Neuronal stem cell (in vitro differentiated cells): ENCODE data around the gene NHEJ1.

Experiments used
- DNase-seq: peaks from one replicate; pipeline ENCODE4 v3.0.0-alpha.2; 2013; ENCODE audit warnings: low spot score
- H2AFZ ChIP-seq: one replicate; pipeline ENCODE4 v1.6.1; 2013; ENCODE audit warnings: mild to moderate bottlenecking, low read length, inconsistent platforms
- H2AK5ac ChIP-seq: 2 replicates; pipeline ENCODE4 v1.6.1; 2013; ENCODE audit warnings: low read depth, mild to moderate bottlenecking, inconsistent platforms, low read length, moderate library complexity, mixed read lengths
- H2BK120ac ChIP-seq: 2 replicates; pipeline ENCODE4 v1.6.1; 2013; ENCODE audit warnings: low read depth, mild to moderate bottlenecking, inconsistent platforms, low read length, moderate library complexity, mixed read lengths
- H2BK12ac ChIP-seq: one replicate; pipeline ENCODE4 v1.6.1; 2013; ENCODE audit warnings: low read length, inconsistent platforms
- H2BK15ac ChIP-seq: 2 replicates; pipeline ENCODE4 v1.6.1; 2013; ENCODE audit warnings: mild to moderate bottlenecking, low read length, inconsistent platforms, mixed read lengths
- H2BK5ac ChIP-seq: one replicate; pipeline ENCODE4 v1.6.1; 2013; ENCODE audit warnings: inconsistent platforms, mild to moderate bottlenecking, low read length, moderate library complexity
- H3K14ac ChIP-seq: one replicate; pipeline ENCODE4 v1.6.1; 2013; ENCODE audit warnings: low read length, inconsistent platforms
- H3K18ac ChIP-seq: 2 replicates; pipeline ENCODE4 v1.6.1; 2013; ENCODE audit warnings: low read length, inconsistent platforms
- H3K23ac ChIP-seq: 2 replicates; pipeline ENCODE4 v1.6.1; 2013; ENCODE audit warnings: low read depth, mild to moderate bottlenecking, mixed read lengths, low read length, inconsistent platforms; ENCODE audit not compliant: poor library complexity
- H3K27ac ChIP-seq: replicated peaks from 3 replicates; pipeline ENCODE4 v1.5.1; 2013; ENCODE audit warnings: low read length, inconsistent platforms
- H3K27me3 ChIP-seq, 3 experiments: 2 replicates each; pipeline ENCODE4 v1.6.1; 2013; ENCODE audit warnings: low read length in 3 of 3, mild to moderate bottlenecking in 2 of 3, inconsistent platforms in 1 of 3, low read depth in 1 of 3, mixed read lengths in 1 of 3, moderate library complexity in 1 of 3; ENCODE audit not compliant: control insufficient read depth in 3 of 3, insufficient read depth in 3 of 3
- H3K36me3 ChIP-seq, 2 donors: replicated peaks in 1 of 2; 2 replicates each; pipeline ENCODE4 v1.6.1; 2013; ENCODE audit warnings: low read length in 2 of 2; ENCODE audit not compliant: control insufficient read depth in 2 of 2, insufficient read depth in 2 of 2
- H3K4ac ChIP-seq: 2 replicates; pipeline ENCODE4 v1.6.1; 2013; ENCODE audit warnings: inconsistent platforms, mild to moderate bottlenecking, low read length, moderate library complexity
- H3K4me1 ChIP-seq, 2 donors: 1 replicate in 1 of 2; 2 replicates in 1 of 2; pipeline ENCODE4 v1.6.1; 2013; ENCODE audit warnings: low read length in 2 of 2, low read depth in 1 of 2; ENCODE audit not compliant: control insufficient read depth in 2 of 2, insufficient read depth in 1 of 2
- H3K4me2 ChIP-seq: one replicate; pipeline ENCODE4 v1.6.1; 2013; ENCODE audit warnings: mild to moderate bottlenecking, low read length, inconsistent platforms; ENCODE audit not compliant: insufficient read depth, poor library complexity, severe bottlenecking
- H3K4me3 ChIP-seq, 2 donors: 2 replicates each; pipeline ENCODE4 v1.5.1; 2013; ENCODE audit warnings: low read length in 2 of 2, mild to moderate bottlenecking in 2 of 2, inconsistent platforms in 1 of 2, moderate library complexity in 1 of 2
- H3K79me1 ChIP-seq: one replicate; pipeline ENCODE4 v1.6.1; 2013; ENCODE audit warnings: low read depth, mild to moderate bottlenecking, inconsistent platforms, low read length, moderate library complexity
- H3K9ac ChIP-seq: one replicate; pipeline ENCODE4 v1.6.1; 2013; ENCODE audit warnings: mild to moderate bottlenecking, low read depth, low read length, inconsistent platforms; ENCODE audit not compliant: poor library complexity
- H3K9me3 ChIP-seq, 2 donors: replicated peaks in 1 of 2; 2 replicates each; pipeline versions ENCODE3 to v1.6.1; 2013; ENCODE audit warnings: low read length in 2 of 2, mild to moderate bottlenecking in 2 of 2, inconsistent platforms in 1 of 2, low read depth in 1 of 2, mixed read lengths in 1 of 2, moderate library complexity in 1 of 2; ENCODE audit not compliant: control insufficient read depth in 2 of 2, insufficient read depth in 1 of 2
- H4K8ac ChIP-seq: one replicate; pipeline ENCODE4 v1.6.1; 2013; ENCODE audit warnings: low read depth, mild to moderate bottlenecking, inconsistent platforms, low read length, moderate library complexity
- H4K91ac ChIP-seq: one replicate; pipeline ENCODE4 v1.6.1; 2013; ENCODE audit warnings: low read length, low read depth, mild to moderate bottlenecking, inconsistent platforms; ENCODE audit not compliant: poor library complexity
- WGBS, 2 donors: extraction: QIAGEN DNeasy Blood & Tissue Kit; methylation state at CpG; one replicate each; pipeline ENCODE4 v1.1.7; 2013; ENCODE audit warnings: missing lambda C conversion rate in 2 of 2, mixed read lengths in 1 of 2; ENCODE audit not compliant: insufficient read length in 2 of 2, insufficient replicate concordance in 1 of 2; ENCODE audit errors: extremely low coverage in 2 of 2; 5-methylcytosine and 5-hydroxymethylcytosine counted together

NHEJ1 gene

GRCh38 chr2:219198974-219199373, 38.4 kb upstream of the NHEJ1 start:
- H3K4me1 ChIP-seq: peaks cover 0 to 2% of the 10 kb centered on the region in 2 donors
- H3K79me1 ChIP-seq: no peaks in the 10 kb centered on the region
- peaks cover 0 to 2% (median 0%) of the 10 kb centered on the region in 3 experiments for H3K27me3 ChIP-seq
- H3K9ac ChIP-seq: no peak overlapping the region
- H2BK5ac ChIP-seq: no peak overlapping the region
- no peak overlapping the region for H3K4me3 ChIP-seq
- WGBS, 2 donors: no CpG with 5 or more reads among the region's 5 CpGs
- H3K9me3 ChIP-seq: no peaks in the 10 kb centered on the region
- no peak overlapping the region for H3K18ac ChIP-seq
- peak overlapping the region; percentile 47 for H2AFZ ChIP-seq
- H4K91ac ChIP-seq: no peak overlapping the region
- no peak overlapping the region for H3K27ac ChIP-seq
- no peak overlapping the region for H3K14ac ChIP-seq
- no peak overlapping the region for H3K4me2 ChIP-seq
- no peak overlapping the region for H2BK12ac ChIP-seq
- no peak overlapping the region for H3K4ac ChIP-seq
- no peak overlapping the region for H2BK120ac ChIP-seq
- no peak overlapping the region for H4K8ac ChIP-seq
- no peak overlapping the region for H2AK5ac ChIP-seq
- DNase-seq: no peak
- H3K36me3 ChIP-seq: no peaks in the 10 kb centered on the region
- no peak overlapping the region for H3K23ac ChIP-seq
- no peak overlapping the region for H2BK15ac ChIP-seq

GRCh38 chr2:219197388-219197787, 36.8 kb upstream of the NHEJ1 start:
- no peak overlapping the region for H3K23ac ChIP-seq
- WGBS, 2 donors: no CpG with 5 or more reads among the region's 1 CpG
- H3K36me3 ChIP-seq: no peaks in the 10 kb centered on the region
- no peak overlapping the region for H2BK120ac ChIP-seq
- no peaks in the 10 kb centered on the region for H3K9me3 ChIP-seq
- no peak overlapping the region for H4K91ac ChIP-seq
- H3K9ac ChIP-seq: no peak overlapping the region
- H2BK12ac ChIP-seq: no peak overlapping the region
- no peaks in the 10 kb centered on the region for H3K79me1 ChIP-seq
- H2BK15ac ChIP-seq: no peak overlapping the region
- no peak for DNase-seq
- H3K27me3 ChIP-seq: peaks cover 0 to 2% (median 0%) of the 10 kb centered on the region in 3 experiments
- no peak overlapping the region for H3K4me3 ChIP-seq
- no peak overlapping the region for H3K27ac ChIP-seq
- H3K14ac ChIP-seq: no peak overlapping the region
- no peak overlapping the region for H4K8ac ChIP-seq
- no peak overlapping the region for H2AFZ ChIP-seq
- no peak overlapping the region for H3K4me2 ChIP-seq
- no peak overlapping the region for H3K18ac ChIP-seq
- H3K4me1 ChIP-seq: peaks cover 0 to 2% of the 10 kb centered on the region in 2 donors
- H3K4ac ChIP-seq: no peak overlapping the region
- H2BK5ac ChIP-seq: no peak overlapping the region
- H2AK5ac ChIP-seq: no peak overlapping the region

GRCh38 chr2:219186754-219187456, 26.3 kb upstream of the NHEJ1 start:
- WGBS, 2 donors: no CpG with 5 or more reads among the region's 7 CpGs
- no peak overlapping the region for H3K9ac ChIP-seq

GRCh38 chr2:219184121-219184520, 23.5 kb upstream of the NHEJ1 start:
- H3K4me1 ChIP-seq: no peaks in the 10 kb centered on the region
- no peak overlapping the region for H2BK5ac ChIP-seq
- WGBS, 2 donors: no CpG with 5 or more reads among the region's 2 CpGs
- no peak overlapping the region for H3K18ac ChIP-seq
- no peak overlapping the region for H4K91ac ChIP-seq
- no peak overlapping the region for H2BK15ac ChIP-seq
- no peak overlapping the region for H2BK120ac ChIP-seq
- H4K8ac ChIP-seq: no peak overlapping the region
- H3K79me1 ChIP-seq: no peaks in the 10 kb centered on the region
- H3K14ac ChIP-seq: no peak overlapping the region
- H2AFZ ChIP-seq: no peak overlapping the region
- peaks cover 33 to 52% of the 10 kb centered on the region in 2 donors for H3K36me3 ChIP-seq
- no peak overlapping the region for H2BK12ac ChIP-seq
- no peaks in the 10 kb centered on the region for H3K27me3 ChIP-seq
- DNase-seq: no peak
- no peak overlapping the region for H3K27ac ChIP-seq
- H3K4ac ChIP-seq: no peak overlapping the region
- no peak overlapping the region for H3K4me2 ChIP-seq
- no peaks in the 10 kb centered on the region for H3K9me3 ChIP-seq
- no peak overlapping the region for H3K9ac ChIP-seq
- H2AK5ac ChIP-seq: no peak overlapping the region
- H3K23ac ChIP-seq: no peak overlapping the region
- H3K4me3 ChIP-seq: no peak overlapping the region

More at GRCh38 chr2:219186754-219187456, 26.3 kb upstream of the NHEJ1 start:
- no peak for DNase-seq
- H3K79me1 ChIP-seq: no peaks in the 10 kb centered on the region
- no peak overlapping the region for H2AK5ac ChIP-seq
- no peak overlapping the region for H3K18ac ChIP-seq
- no peak overlapping the region for H3K27ac ChIP-seq
- no peak overlapping the region for H3K4me2 ChIP-seq
- H3K4me3 ChIP-seq: no peak overlapping the region
- H3K9me3 ChIP-seq: no peaks in the 10 kb centered on the region
- no peaks in the 10 kb centered on the region for H3K4me1 ChIP-seq
- no peak overlapping the region for H2BK120ac ChIP-seq
- no peak overlapping the region for H2BK5ac ChIP-seq
- no peak overlapping the region for H2BK15ac ChIP-seq
- no peak overlapping the region for H3K4ac ChIP-seq
- no peaks in the 10 kb centered on the region for H3K27me3 ChIP-seq
- no peak overlapping the region for H2BK12ac ChIP-seq
- H3K36me3 ChIP-seq: peaks cover 14 to 26% of the 10 kb centered on the region in 2 donors
- H4K91ac ChIP-seq: no peak overlapping the region
- H2AFZ ChIP-seq: no peak overlapping the region
- H3K14ac ChIP-seq: no peak overlapping the region
- no peak overlapping the region for H3K23ac ChIP-seq
- H4K8ac ChIP-seq: no peak overlapping the region
